ENCODE results near the gene FAM193A.
"Not testable (repeated sequence)": the region's sequence is repeated elsewhere in the genome, so short reads cannot be mapped to it uniquely, and the experiment has no call there.

FAM193A gene

DNA sequence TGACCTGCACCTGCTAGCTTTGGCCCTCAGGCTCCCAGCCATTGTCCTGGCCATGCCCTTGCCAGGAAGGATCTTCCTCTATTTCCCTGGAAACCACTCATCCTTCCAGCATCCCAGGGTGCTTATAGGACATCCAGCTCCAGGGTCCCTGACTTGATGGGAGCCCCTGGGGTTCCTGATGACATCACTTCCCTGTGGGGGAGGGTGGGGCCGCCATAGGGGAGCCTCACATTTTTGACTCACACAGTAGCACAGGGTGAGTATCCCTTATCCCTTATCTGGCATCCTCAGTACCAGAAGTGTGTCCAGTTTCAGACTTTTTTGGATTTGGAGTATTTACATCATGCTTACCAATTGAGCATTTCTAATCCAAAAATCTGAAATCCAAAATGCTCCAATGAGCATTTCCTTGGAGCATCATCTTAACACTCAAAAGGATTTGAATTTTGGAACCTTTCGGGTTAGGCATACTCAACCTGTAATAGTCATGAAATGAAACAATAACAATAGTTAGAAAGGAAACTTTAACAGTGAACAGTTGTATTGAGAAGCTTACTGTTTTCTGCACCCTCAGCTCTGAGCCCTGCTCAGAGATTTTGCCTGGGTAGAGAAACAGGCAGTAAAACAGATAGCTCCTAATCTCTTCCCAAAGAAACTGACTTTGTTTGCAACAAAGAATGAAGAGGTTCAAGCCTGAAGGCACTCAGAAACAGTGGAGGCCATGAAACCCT, 197.6 kb downstream of the FAM193A start:
- no peak overlapping the region for H3K4me3 ChIP-seq
- DNase-seq (ENCODE audit: low read depth, low spot score): no peak
- TF ChIP-seq FOXP2 (optimal IDR thresholded peaks at IDR 0.05; ENCODE audit: control extremely low read depth, extremely low read length, insufficient read depth) (no peak), EZH2 (IDR thresholded peaks at IDR 0.05) (no peak), POLR2AphosphoS5 (IDR thresholded peaks at IDR 0.05; ENCODE audit: borderline replicate concordance, low read depth, low read length) (no peak)
- H3K27ac ChIP-seq: no peak overlapping the region
- H3K36me3 ChIP-seq (ENCODE audit: insufficient read depth, low read length): peaks cover 30% of the 10 kb centered on the region; the same call in 1 of the 2 replicates
- no peaks in the 10 kb centered on the region for H3K9me3 ChIP-seq (ENCODE audit: low read depth, low read length)
- no peak overlapping the region for H3K9ac ChIP-seq (ENCODE audit: insufficient read length)

- Histone ChIP-seq H3K9me3 (ENCODE audit: low read depth, low read length) (no peaks in the 10 kb centered on the region), H3K9ac (ENCODE audit: insufficient read length) (no peak overlapping the region), H3K36me3 (ENCODE audit: insufficient read depth, low read length) (peaks cover 25% of the 10 kb centered on the region; the same call in 1 of the 2 replicates), H3K27ac (no peak overlapping the region), H3K4me3 (no peak overlapping the region)
- no peak for TF ChIP-seq EZH2 (IDR thresholded peaks at IDR 0.05)
- TF ChIP-seq FOXP2 (optimal IDR thresholded peaks at IDR 0.05; ENCODE audit: control extremely low read depth, extremely low read length, insufficient read depth): no peak
- TF ChIP-seq POLR2AphosphoS5 (IDR thresholded peaks at IDR 0.05; ENCODE audit: borderline replicate concordance, low read depth, low read length): no peak
- no peak for DNase-seq (ENCODE audit: low read depth, low spot score)
Measured at GRCh38 chr4:2734612-2735011, 198.2 kb downstream of the FAM193A start.

GRCh38 chr4:2735869-2736268, 199.4 kb downstream of the FAM193A start:
- H3K36me3 ChIP-seq (ENCODE audit: insufficient read depth, low read length): peaks cover 19% of the 10 kb centered on the region; the same call in 1 of the 2 replicates
- DNase-seq (ENCODE audit: low read depth, low spot score): no peak
- H3K4me3 ChIP-seq: no peak overlapping the region
- 0 out of 2 replicates have a peak overlapping the region, but pooled peaks have one; percentile 44 for H3K27ac ChIP-seq
- no peaks in the 10 kb centered on the region for H3K9me3 ChIP-seq (ENCODE audit: low read depth, low read length)
- H3K9ac ChIP-seq (ENCODE audit: insufficient read length): no peak overlapping the region
- TF ChIP-seq EZH2 (IDR thresholded peaks at IDR 0.05) (no peak), POLR2AphosphoS5 (IDR thresholded peaks at IDR 0.05; ENCODE audit: borderline replicate concordance, low read depth, low read length) (no peak), FOXP2 (optimal IDR thresholded peaks at IDR 0.05; ENCODE audit: control extremely low read depth, extremely low read length, insufficient read depth) (no peak)

- H3K27ac ChIP-seq; H3K9me3 ChIP-seq (ENCODE audit: low read depth, low read length); H3K4me3 ChIP-seq; H3K36me3 ChIP-seq (ENCODE audit: insufficient read depth, low read length); DNase-seq (ENCODE audit: low read depth, low spot score); H3K9ac ChIP-seq (ENCODE audit: insufficient read length): not testable (repeated sequence)
Measured at GRCh38 chr4:2738296-2738695, 201.8 kb downstream of the FAM193A start.

- Histone ChIP-seq H3K36me3 (ENCODE audit: insufficient read depth, low read length) (peaks cover 23% of the 10 kb centered on the region; the same call in 1 of the 2 replicates), H3K9me3 (ENCODE audit: low read depth, low read length) (no peaks in the 10 kb centered on the region), H3K27ac (no peak overlapping the region), H3K4me3 (no peak overlapping the region), H3K9ac (ENCODE audit: insufficient read length) (no peak overlapping the region)
- DNase-seq (ENCODE audit: low read depth, low spot score): no peak
- TF ChIP-seq FOXP2 (optimal IDR thresholded peaks at IDR 0.05; ENCODE audit: control extremely low read depth, extremely low read length, insufficient read depth) (no peak), EZH2 (IDR thresholded peaks at IDR 0.05) (no peak), POLR2AphosphoS5 (IDR thresholded peaks at IDR 0.05; ENCODE audit: borderline replicate concordance, low read depth, low read length) (no peak)
Measured at GRCh38 chr4:2741626-2742025, 205.2 kb downstream of the FAM193A start.

- Histone ChIP-seq H3K4me3 (no peak overlapping the region), H3K27ac (no peak overlapping the region), H3K36me3 (ENCODE audit: insufficient read depth, low read length) (peaks cover 29% of the 10 kb centered on the region; the same call in 1 of the 2 replicates), H3K9ac (ENCODE audit: insufficient read length) (no peak overlapping the region), H3K9me3 (ENCODE audit: low read depth, low read length) (no peaks in the 10 kb centered on the region)
- DNase-seq (ENCODE audit: low read depth, low spot score): no peak
- no peak for TF ChIP-seq EZH2 (IDR thresholded peaks at IDR 0.05)
- TF ChIP-seq FOXP2 (optimal IDR thresholded peaks at IDR 0.05; ENCODE audit: control extremely low read depth, extremely low read length, insufficient read depth): no peak
- TF ChIP-seq POLR2AphosphoS5 (IDR thresholded peaks at IDR 0.05; ENCODE audit: borderline replicate concordance, low read depth, low read length): no peak
Measured at GRCh38 chr4:2742081-2742822, 205.8 kb downstream of the FAM193A start.

- peaks cover 35% of the 10 kb centered on the region; the same call in 1 of the 2 replicates for H3K36me3 ChIP-seq (ENCODE audit: insufficient read depth, low read length)
- DNase-seq (ENCODE audit: low read depth, low spot score): no peak
- H3K27ac ChIP-seq: no peak overlapping the region
- TF ChIP-seq EZH2 (IDR thresholded peaks at IDR 0.05) (no peak), POLR2AphosphoS5 (IDR thresholded peaks at IDR 0.05; ENCODE audit: borderline replicate concordance, low read depth, low read length) (no peak), FOXP2 (optimal IDR thresholded peaks at IDR 0.05; ENCODE audit: control extremely low read depth, extremely low read length, insufficient read depth) (no peak)
- no peaks in the 10 kb centered on the region for H3K9me3 ChIP-seq (ENCODE audit: low read depth, low read length)
- no peak overlapping the region for H3K4me3 ChIP-seq
- H3K9ac ChIP-seq (ENCODE audit: insufficient read length): no peak overlapping the region
Measured at GRCh38 chr4:2742823-2743517, 206.5 kb downstream of the FAM193A start.

All from SK-N-MC (cell line).